ENCODE data around the gene USP49.

The USP49 gene

DNA sequence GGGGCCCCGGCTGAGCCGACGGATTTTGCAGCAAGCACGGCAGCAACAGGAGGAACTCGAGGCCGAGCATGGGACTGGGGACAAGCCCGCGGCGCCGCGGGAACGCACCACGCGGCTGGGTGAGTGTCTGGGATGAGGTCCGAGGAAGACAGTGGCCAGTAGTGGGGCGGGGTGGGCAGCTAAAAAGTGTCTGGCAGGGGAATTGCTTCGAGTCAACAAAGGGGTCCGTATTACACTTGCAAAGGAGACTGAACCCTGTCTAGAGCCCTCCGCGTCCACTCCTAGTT, 26.5 kb upstream of the USP49 start:
- Histone ChIP-seq H3K27ac (ENCODE audit: low read length) (peak overlapping the region; percentile 100), H3K4me1 (ENCODE audit: control insufficient read depth in 1 of 2, insufficient read depth in 2 of 2, low read length in 2 of 2) (peaks cover 11 to 34% of the 10 kb centered on the region in 2 donors), H3K27me3 (ENCODE audit: low read depth, low read length) (no peaks in the 10 kb centered on the region), H3K9me3 (ENCODE audit: control insufficient read depth in 1 of 2, low read length in 2 of 2) (no peaks in the 10 kb centered on the region), H3K36me3 (ENCODE audit: control insufficient read depth in 1 of 2, insufficient read depth in 2 of 2, low read length in 2 of 2) (peaks cover 4 to 10% of the 10 kb centered on the region in 2 donors), H3K4me3 (ENCODE audit: low read depth in 1 of 2, low read length in 2 of 2) (peak overlapping the region; percentile 95 to 99)

DNA sequence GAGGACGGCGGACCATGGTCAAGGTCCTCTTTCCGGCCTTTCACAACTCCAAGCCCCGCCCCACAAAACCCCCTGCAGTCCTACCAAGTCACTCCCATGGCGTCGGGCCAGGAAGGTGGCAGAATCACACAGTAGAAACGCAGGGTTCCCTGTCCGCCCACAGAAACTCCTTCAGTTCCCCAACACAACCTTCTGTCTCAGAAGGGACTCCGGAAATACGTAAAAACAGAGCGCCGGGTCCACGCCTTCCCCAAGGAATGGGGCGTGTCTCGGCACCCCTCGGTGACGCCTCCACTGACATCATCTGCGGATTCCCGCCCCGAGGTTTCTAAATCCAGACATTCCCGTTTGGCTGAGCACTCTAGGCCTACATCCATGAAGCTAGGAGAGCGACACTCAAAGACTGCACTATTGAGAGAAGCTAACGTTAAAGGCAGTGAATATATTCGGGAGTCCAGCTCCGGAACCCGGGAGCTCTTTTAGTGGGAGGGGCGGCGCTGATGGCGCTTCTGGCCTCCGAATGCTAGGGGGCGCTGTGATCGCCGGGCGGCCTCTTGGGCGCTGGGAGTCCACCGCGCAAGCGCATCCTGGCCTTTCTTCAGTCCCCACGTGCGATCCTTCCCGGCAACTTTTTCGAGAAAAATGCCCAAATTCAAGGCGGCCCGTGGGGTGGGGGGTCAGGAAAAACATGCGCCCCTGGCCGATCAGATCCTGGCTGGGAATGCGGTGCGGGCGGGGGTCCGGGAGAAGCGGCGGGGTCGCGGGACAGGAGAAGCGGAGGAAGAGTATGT, 25.9 kb upstream of the USP49 start, which contains the start of the genes BYSL and MED20:
BYSL (plus strand) TSS at position 579 of the 791 bp plus-strand sequence; CDS start at position 643, 64 bp downstream.
MED20 (minus strand) TSS at position 219 of the 791 bp plus-strand sequence; CDS start at position 98, 121 bp downstream.
- peak within 1 kb of the TSS; percentile 95 to 99 for H3K4me3 ChIP-seq (ENCODE audit: low read depth in 1 of 2, low read length in 2 of 2)
- no peaks in the 10 kb centered on the region for H3K27me3 ChIP-seq (ENCODE audit: low read depth, low read length)
- H3K27ac ChIP-seq (ENCODE audit: low read length) = peak within 1 kb of the TSS; percentile 100
- peaks cover 11 to 34% of the 10 kb centered on the region in 2 donors for H3K4me1 ChIP-seq (ENCODE audit: control insufficient read depth in 1 of 2, insufficient read depth in 2 of 2, low read length in 2 of 2)
- peaks cover 4 to 10% of the 10 kb centered on the region in 2 donors for H3K36me3 ChIP-seq (ENCODE audit: control insufficient read depth in 1 of 2, insufficient read depth in 2 of 2, low read length in 2 of 2)
- no peaks in the 10 kb centered on the region for H3K9me3 ChIP-seq (ENCODE audit: control insufficient read depth in 1 of 2, low read length in 2 of 2)

DNA sequence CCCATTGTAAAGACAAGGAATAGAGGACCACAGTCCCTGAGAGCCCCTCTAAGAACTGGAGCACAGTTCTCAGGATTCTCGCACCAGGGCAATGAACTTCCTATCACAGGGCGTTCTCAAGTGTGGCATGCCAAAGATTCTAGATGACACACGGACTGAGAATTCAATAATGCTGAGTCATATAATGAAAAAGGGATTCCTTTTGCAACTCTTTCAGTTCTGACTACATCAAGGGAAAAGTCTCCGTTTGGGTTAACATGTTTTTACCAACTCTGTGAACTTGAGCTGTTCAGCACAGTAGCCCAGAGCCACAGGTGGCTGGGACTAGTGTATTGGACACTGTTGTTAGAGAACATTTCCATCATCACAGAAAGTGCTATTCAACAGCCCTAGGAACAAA, 22.4 kb upstream of the USP49 start:
- H3K36me3 ChIP-seq (ENCODE audit: control insufficient read depth in 1 of 2, insufficient read depth in 2 of 2, low read length in 2 of 2) = peaks cover 11 to 38% of the 10 kb centered on the region in 2 donors
- H3K4me1 ChIP-seq (ENCODE audit: control insufficient read depth in 1 of 2, insufficient read depth in 2 of 2, low read length in 2 of 2) = peaks cover 5 to 27% of the 10 kb centered on the region in 2 donors
- H3K27me3 ChIP-seq (ENCODE audit: low read depth, low read length) = no peaks in the 10 kb centered on the region
- no peak overlapping the region for H3K27ac ChIP-seq (ENCODE audit: low read length)
- no peaks in the 10 kb centered on the region for H3K9me3 ChIP-seq (ENCODE audit: control insufficient read depth in 1 of 2, low read length in 2 of 2)
- no peak overlapping the region for H3K4me3 ChIP-seq (ENCODE audit: low read depth in 1 of 2, low read length in 2 of 2)

DNA sequence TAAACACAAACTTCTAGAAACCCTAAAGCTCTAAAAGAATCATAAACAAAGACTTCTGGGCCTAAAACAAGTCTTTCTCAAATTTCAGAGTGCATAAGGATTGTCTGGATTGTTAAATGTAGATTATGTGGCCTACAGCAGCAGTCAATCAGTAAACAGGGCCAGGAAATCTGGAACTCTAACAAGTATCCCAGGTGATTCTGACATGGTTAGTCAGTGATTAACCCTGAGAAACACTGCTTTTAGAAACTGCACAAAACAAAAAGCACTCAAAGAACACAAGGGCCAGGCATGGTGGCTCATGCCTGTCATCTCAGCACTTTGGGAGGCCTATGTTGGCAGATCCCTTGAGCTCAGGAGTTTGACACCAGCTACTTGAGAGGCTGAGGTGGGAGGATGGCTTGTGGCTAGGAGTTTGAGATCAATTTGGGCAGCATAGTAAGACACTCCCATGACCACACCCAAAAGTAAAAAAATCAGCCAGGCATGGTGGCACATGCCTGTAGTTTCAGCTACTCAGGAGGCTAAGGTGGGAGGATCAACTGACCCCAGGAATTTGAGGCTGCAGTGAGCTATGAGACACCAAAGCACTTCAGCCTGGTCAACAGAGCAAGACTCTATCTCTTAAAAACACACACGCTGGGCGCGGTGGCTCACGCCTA, 19.8 kb upstream of the USP49 start:
- peaks cover 0 to 12% of the 10 kb centered on the region in 2 donors for H3K4me1 ChIP-seq (ENCODE audit: control insufficient read depth in 1 of 2, insufficient read depth in 2 of 2, low read length in 2 of 2)
- no peaks in the 10 kb centered on the region for H3K27me3 ChIP-seq (ENCODE audit: low read depth, low read length)
- H3K27ac ChIP-seq (ENCODE audit: low read length) = no peak overlapping the region
- no peak overlapping the region for H3K4me3 ChIP-seq (ENCODE audit: low read depth in 1 of 2, low read length in 2 of 2)
- peaks cover 15 to 37% of the 10 kb centered on the region in 2 donors for H3K36me3 ChIP-seq (ENCODE audit: control insufficient read depth in 1 of 2, insufficient read depth in 2 of 2, low read length in 2 of 2)
- no peaks in the 10 kb centered on the region for H3K9me3 ChIP-seq (ENCODE audit: control insufficient read depth in 1 of 2, low read length in 2 of 2)

DNA sequence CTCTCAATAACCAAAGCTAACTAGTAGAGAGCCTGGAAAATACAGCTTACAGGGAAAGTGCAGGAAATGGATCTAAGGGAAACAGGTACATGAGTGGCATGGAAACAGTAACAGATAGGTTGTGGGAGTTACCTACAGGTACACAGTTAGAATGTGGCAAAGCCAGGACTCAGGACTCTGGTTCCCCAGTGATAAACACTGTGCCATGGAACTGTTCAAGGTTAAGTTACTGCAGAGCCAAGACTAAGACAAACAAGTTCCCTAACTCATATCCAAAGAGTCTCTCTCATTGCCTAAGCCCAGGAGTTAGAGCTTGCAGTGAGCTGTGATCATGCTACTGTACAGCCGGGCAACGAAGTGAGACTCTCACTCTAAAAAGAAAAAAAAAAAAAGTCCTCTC, 19.2 kb upstream of the USP49 start:
- no peaks in the 10 kb centered on the region for H3K27me3 ChIP-seq (ENCODE audit: low read depth, low read length)
- no peak overlapping the region for H3K4me3 ChIP-seq (ENCODE audit: low read depth in 1 of 2, low read length in 2 of 2)
- H3K4me1 ChIP-seq (ENCODE audit: control insufficient read depth in 1 of 2, insufficient read depth in 2 of 2, low read length in 2 of 2) = peaks cover 0 to 5% of the 10 kb centered on the region in 2 donors
- no peaks in the 10 kb centered on the region for H3K9me3 ChIP-seq (ENCODE audit: control insufficient read depth in 1 of 2, low read length in 2 of 2)
- peaks cover 15 to 39% of the 10 kb centered on the region in 2 donors for H3K36me3 ChIP-seq (ENCODE audit: control insufficient read depth in 1 of 2, insufficient read depth in 2 of 2, low read length in 2 of 2)
- no peak overlapping the region for H3K27ac ChIP-seq (ENCODE audit: low read length)

DNA sequence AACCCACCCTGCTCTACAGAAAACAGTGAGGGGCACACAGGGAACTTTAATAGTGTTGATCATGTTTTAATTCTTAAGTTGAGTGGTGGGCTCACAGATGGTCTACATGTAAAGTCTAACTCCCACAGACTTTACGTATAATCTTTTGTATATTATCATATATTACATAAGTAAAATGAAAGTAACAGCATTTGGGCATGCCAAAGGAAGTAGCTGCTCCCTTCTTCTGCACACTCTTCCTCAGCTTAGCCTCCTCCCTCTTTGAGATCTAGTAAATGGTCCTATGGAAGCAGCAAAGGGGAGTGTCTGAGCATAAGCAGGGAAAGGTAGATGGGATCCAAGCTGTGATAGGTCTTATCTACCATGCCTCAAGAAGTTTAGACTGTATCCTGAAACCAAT, 14.6 kb upstream of the USP49 start:
- no peaks in the 10 kb centered on the region for H3K4me1 ChIP-seq (ENCODE audit: control insufficient read depth in 1 of 2, insufficient read depth in 2 of 2, low read length in 2 of 2)
- H3K27ac ChIP-seq (ENCODE audit: low read length) = no peak overlapping the region
- no peaks in the 10 kb centered on the region for H3K27me3 ChIP-seq (ENCODE audit: low read depth, low read length)
- H3K9me3 ChIP-seq (ENCODE audit: control insufficient read depth in 1 of 2, low read length in 2 of 2) = no peaks in the 10 kb centered on the region
- no peak overlapping the region for H3K4me3 ChIP-seq (ENCODE audit: low read depth in 1 of 2, low read length in 2 of 2)
- peaks cover 53 to 65% of the 10 kb centered on the region in 2 donors for H3K36me3 ChIP-seq (ENCODE audit: control insufficient read depth in 1 of 2, insufficient read depth in 2 of 2, low read length in 2 of 2)

DNA sequence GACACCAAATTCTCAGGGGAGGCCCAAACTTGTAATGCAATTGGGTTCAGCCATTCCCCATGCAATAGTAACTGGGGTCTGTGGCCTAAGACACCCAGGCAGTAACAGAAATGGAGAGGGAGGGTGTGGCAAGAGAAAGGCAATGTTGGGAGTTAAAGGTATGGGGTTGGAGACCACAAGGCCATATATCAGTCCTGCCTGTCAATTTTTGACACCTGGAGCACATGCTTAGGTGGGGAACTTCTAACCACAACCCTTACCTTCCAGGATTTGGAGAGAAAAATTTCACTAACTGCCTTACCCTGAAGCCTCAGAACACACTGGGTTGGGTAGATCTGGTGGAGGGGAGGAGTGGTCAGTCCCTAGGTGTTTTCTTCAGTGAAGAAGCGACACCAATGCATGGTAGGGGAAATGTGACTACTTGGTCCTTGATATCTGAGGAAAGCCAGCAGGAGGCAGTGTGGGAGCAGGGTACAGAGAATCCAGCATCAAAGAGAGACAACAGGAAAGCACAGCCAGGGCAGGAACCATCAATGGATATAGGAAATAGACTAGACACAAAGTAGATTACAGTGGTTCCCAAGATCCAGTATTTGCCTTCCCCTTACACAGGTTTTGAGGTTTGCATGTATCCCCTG, 6.8 kb upstream of the USP49 start:
- Histone ChIP-seq H3K4me1 (ENCODE audit: control insufficient read depth in 1 of 2, insufficient read depth in 2 of 2, low read length in 2 of 2) (no peaks in the 10 kb centered on the region), H3K27me3 (ENCODE audit: low read depth, low read length) (no peaks in the 10 kb centered on the region), H3K36me3 (ENCODE audit: control insufficient read depth in 1 of 2, insufficient read depth in 2 of 2, low read length in 2 of 2) (peaks cover 23 to 31% of the 10 kb centered on the region in 2 donors), H3K4me3 (ENCODE audit: low read depth in 1 of 2, low read length in 2 of 2) (no peak overlapping the region), H3K9me3 (ENCODE audit: control insufficient read depth in 1 of 2, low read length in 2 of 2) (no peaks in the 10 kb centered on the region), H3K27ac (ENCODE audit: low read length) (no peak overlapping the region)

DNA sequence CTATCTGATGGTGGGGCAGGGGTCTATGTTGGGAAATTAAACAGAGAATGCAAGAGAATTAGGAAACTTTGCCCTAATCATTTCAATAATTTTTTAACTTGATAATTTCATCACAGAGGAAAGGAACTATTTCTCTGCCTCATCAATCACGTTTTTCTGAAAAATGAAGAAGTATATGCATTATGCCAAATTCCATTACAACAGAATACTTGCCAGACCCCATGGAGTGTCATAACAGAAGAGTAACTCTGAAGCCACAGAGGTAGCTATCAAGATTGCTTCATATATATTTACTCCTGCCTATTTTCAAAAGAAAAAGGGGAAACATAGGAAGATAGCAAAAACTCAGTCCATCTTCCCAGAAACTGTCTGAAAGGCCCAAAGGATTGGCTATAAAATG, 5.7 kb upstream of the USP49 start:
- H3K4me1 ChIP-seq (ENCODE audit: control insufficient read depth in 1 of 2, insufficient read depth in 2 of 2, low read length in 2 of 2) = peaks cover 6 to 7% of the 10 kb centered on the region in 2 donors
- H3K36me3 ChIP-seq (ENCODE audit: control insufficient read depth in 1 of 2, insufficient read depth in 2 of 2, low read length in 2 of 2) = peaks cover 12 to 20% of the 10 kb centered on the region in 2 donors
- H3K4me3 ChIP-seq (ENCODE audit: low read depth in 1 of 2, low read length in 2 of 2) = no peak overlapping the region

DNA sequence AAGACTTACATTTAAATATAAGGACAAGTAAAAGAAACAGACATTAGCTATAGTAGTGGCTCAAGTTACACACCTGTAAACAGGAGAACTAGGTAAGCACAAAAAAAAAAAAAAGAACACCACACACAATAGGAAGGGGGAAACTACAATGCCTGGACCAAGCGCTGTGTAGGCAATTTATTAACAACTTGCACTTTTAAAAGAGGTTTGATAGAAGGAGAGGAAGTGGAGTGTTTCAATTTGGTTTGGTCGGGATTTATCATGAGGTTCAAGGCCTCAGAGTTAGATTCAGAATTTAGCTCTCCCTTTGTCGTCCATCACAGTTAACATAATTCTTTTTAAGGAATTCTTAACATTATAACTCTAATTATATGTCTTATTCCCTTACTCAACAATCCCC, 1.1 kb upstream of the USP49 start:
- H3K4me3 ChIP-seq (ENCODE audit: low read depth in 1 of 2, low read length in 2 of 2) = peak overlapping the region; percentile 82 to 89
- H3K27me3 ChIP-seq (ENCODE audit: low read depth, low read length) = no peaks in the 10 kb centered on the region
- H3K9me3 ChIP-seq (ENCODE audit: control insufficient read depth in 1 of 2, low read length in 2 of 2) = no peaks in the 10 kb centered on the region
- H3K4me1 ChIP-seq (ENCODE audit: control insufficient read depth in 1 of 2, insufficient read depth in 2 of 2, low read length in 2 of 2) = peaks cover 7 to 20% of the 10 kb centered on the region in 2 donors
- peaks cover 0 to 3% of the 10 kb centered on the region in 2 donors for H3K36me3 ChIP-seq (ENCODE audit: control insufficient read depth in 1 of 2, insufficient read depth in 2 of 2, low read length in 2 of 2)
- H3K27ac ChIP-seq (ENCODE audit: low read length) = peak overlapping the region; percentile 77

More for the DNA sequence above, 5.7 kb upstream of the USP49 start:
- Histone ChIP-seq H3K9me3 (ENCODE audit: control insufficient read depth in 1 of 2, low read length in 2 of 2) (no peaks in the 10 kb centered on the region), H3K27me3 (ENCODE audit: low read depth, low read length) (no peaks in the 10 kb centered on the region), H3K27ac (ENCODE audit: low read length) (no peak overlapping the region)

DNA sequence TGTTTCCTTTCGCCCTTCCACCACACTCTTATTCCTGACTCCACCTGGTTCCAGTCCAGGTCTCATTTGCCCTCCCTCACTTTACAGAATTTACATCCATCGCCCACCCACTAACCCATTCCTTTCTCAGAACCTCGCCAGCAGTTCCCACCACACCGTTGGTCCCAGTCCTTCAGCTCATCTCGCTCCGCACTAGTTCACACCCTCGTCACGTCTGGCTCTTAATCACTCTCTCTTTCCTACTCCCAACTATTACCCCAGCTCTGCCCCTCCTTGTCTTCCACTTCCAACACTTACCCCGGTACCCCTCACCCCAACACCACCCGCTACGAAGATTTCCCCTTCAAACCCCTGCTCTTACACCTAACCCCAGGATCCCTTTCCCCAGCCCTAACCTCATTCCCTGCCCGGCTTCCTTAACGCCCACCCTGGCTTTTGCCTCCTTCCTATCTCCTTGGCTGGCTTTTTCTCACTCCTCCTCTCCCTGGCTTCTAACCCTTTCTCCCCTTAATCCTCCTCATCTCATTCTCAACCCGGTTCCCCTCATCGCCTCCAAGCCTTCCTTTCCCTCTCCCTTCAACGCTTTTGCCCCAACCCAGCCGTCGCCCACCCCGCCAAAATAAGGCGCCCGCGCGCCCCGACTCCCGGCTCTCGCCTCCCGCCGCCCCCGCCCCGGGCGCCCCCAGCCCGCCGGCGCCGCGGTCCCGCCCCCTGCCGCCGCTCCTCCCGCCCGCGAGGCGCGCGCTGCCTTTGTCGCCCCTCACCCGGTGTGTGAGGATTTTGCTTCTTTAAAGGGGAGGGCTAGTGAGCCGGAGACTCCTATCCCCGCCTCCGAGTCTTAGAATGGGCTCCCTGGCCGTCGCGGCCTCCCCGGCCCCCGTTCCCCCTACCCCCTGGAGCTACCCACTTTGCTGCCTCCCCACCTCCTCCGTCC, 542 bp downstream of the USP49 start:
- H3K27ac ChIP-seq (ENCODE audit: low read length) = no peak overlapping the region
- H3K36me3 ChIP-seq (ENCODE audit: control insufficient read depth in 1 of 2, insufficient read depth in 2 of 2, low read length in 2 of 2) = no peaks in the 10 kb centered on the region
- no peaks in the 10 kb centered on the region for H3K27me3 ChIP-seq (ENCODE audit: low read depth, low read length)

More for the DNA sequence above, 542 bp downstream of the USP49 start:
- H3K4me3 ChIP-seq (ENCODE audit: low read depth in 1 of 2, low read length in 2 of 2) = peak overlapping the region; percentile 82 to 89
- peaks cover 7 to 20% of the 10 kb centered on the region in 2 donors for H3K4me1 ChIP-seq (ENCODE audit: control insufficient read depth in 1 of 2, insufficient read depth in 2 of 2, low read length in 2 of 2)
- no peaks in the 10 kb centered on the region for H3K9me3 ChIP-seq (ENCODE audit: control insufficient read depth in 1 of 2, low read length in 2 of 2)

All from muscle layer of duodenum (tissue), 2 donors.